Measurements from ENCODE around the gene INPP4B. TPM values are rescaled to one million over a fixed set of nuclear protein-coding genes. Genes with fewer than 3 reads are reported as not detected.

Gene INPP4B
- total RNA-seq, 1 experiment from 2014 or later = 0.07 TPM

DNA sequence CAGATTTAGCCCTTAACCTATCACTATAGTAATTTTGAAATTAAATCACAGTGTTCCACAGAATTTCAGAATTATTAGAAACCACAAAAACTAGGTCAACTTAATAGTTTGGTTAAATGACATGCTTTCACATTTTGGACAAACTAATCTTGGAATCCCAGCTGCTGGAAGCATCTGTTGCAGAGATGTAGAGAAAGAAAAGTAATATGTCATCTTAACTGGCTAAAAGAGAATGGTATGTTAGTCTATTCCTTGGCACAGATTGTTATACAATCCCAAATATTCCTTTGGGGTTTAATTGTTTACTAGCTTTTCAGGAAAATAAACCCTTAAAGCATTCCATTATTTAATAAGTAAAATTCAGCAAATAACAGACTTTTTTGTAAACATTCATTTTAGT lies 689.8 kb downstream of the INPP4B start:
- TF ChIP-seq, protein P1, sequence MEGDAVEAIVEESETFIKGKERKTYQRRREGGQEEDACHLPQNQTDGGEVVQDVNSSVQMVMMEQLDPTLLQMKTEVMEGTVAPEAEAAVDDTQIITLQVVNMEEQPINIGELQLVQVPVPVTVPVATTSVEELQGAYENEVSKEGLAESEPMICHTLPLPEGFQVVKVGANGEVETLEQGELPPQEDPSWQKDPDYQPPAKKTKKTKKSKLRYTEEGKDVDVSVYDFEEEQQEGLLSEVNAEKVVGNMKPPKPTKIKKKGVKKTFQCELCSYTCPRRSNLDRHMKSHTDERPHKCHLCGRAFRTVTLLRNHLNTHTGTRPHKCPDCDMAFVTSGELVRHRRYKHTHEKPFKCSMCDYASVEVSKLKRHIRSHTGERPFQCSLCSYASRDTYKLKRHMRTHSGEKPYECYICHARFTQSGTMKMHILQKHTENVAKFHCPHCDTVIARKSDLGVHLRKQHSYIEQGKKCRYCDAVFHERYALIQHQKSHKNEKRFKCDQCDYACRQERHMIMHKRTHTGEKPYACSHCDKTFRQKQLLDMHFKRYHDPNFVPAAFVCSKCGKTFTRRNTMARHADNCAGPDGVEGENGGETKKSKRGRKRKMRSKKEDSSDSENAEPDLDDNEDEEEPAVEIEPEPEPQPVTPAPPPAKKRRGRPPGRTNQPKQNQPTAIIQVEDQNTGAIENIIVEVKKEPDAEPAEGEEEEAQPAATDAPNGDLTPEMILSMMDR (conservative IDR thresholded peaks at IDR 0.05) = no peak
- Histone ChIP-seq H2BK120ac (ENCODE audit: low read depth, low read length, poor library complexity, severe bottlenecking) (no peak overlapping the region), H3K4ac (ENCODE audit: low read depth, low read length) (no peak overlapping the region), H3K23ac (ENCODE audit: insufficient read length, low read depth, low read length) (no peak overlapping the region), H3K4me1 (ENCODE audit: insufficient read depth, low read length) (no peaks in the 10 kb centered on the region), H2AK5ac (ENCODE audit: insufficient read length, low read length) (no peak overlapping the region), H2BK5ac (ENCODE audit: insufficient read length, low read length) (no peak overlapping the region), H3K18ac (ENCODE audit: insufficient read length, low read depth, low read length) (no peak overlapping the region), H2BK12ac (ENCODE audit: insufficient read length, low read depth, low read length) (no peak overlapping the region), H3K27me3 (ENCODE audit: insufficient read depth, low read length) (no peaks in the 10 kb centered on the region), H4K91ac (ENCODE audit: insufficient read length, low read depth, low read length) (no peak overlapping the region), H3K4me2 (ENCODE audit: insufficient read depth, insufficient read length, low read length) (no peak overlapping the region), H4K8ac (replicated peaks; ENCODE audit: insufficient read length, low read depth, low read length) (no peak overlapping the region), H3K27ac (ENCODE audit: insufficient read length, low read depth, low read length) (no peak overlapping the region), H3K9me3 (ENCODE audit: control insufficient read depth, low read depth, low read length) (no peaks in the 10 kb centered on the region), H3T11ph (ENCODE audit: low read length) (no peak overlapping the region), H2BK15ac (ENCODE audit: low read depth, low read length) (no peak overlapping the region), H3K56ac (ENCODE audit: insufficient read length, low read depth, low read length) (no peak overlapping the region), H4K5ac (ENCODE audit: insufficient read length, low read depth, low read length) (no peak overlapping the region), H2AFZ (ENCODE audit: low read length) (no peak overlapping the region), H3K14ac (ENCODE audit: insufficient read depth, low read length) (no peak overlapping the region), H2BK20ac (ENCODE audit: low read depth, low read length, poor library complexity, severe bottlenecking) (no peak overlapping the region), H3K23me2 (ENCODE audit: insufficient read length, low read depth, low read length, poor library complexity, severe bottlenecking) (no peaks in the 10 kb centered on the region), H4K20me1 (ENCODE audit: control insufficient read depth, insufficient read depth, insufficient read length) (no peaks in the 10 kb centered on the region), H3K79me2 (ENCODE audit: insufficient read depth, low read length) (no peaks in the 10 kb centered on the region), H3K79me1 (ENCODE audit: insufficient read depth, low read depth, low read length, poor library complexity, severe bottlenecking) (no peaks in the 10 kb centered on the region), H3K9ac (ENCODE audit: extremely low read depth, insufficient read length, low read length) (no peak overlapping the region)
- H3K4me3 Mint-ChIP-seq = no peak overlapping the region
- no peaks in the 10 kb centered on the region for H3K27me3 Mint-ChIP-seq (ENCODE audit: low read depth)
- H3K36me3 Mint-ChIP-seq (ENCODE audit: insufficient read depth in 1 of 3, low read depth in 3 of 3) = no peaks in the 10 kb centered on the region
- DNase-seq = no peak
- no peaks in the 10 kb centered on the region for H3K9me3 Mint-ChIP-seq
- no peaks in the 10 kb centered on the region for H3K4me1 Mint-ChIP-seq
- no peak overlapping the region for H3K27ac Mint-ChIP-seq

Data from H9 (cell line).